ENCODE results near the gene TOR4A. TPM values are rescaled to one million over a fixed set of nuclear protein-coding genes. Genes with fewer than 3 reads are reported as not detected.

The TOR4A gene
- total and polyA plus RNA-seq, 2 experiments from 2014 or later, result 2.0 to 19.0 TPM

- Histone ChIP-seq H3K79me2 (replicated peaks; ENCODE audit: insufficient read depth) (peaks cover 3% of the 10 kb centered on the region; the same call in 1 of the 2 replicates), H3K9me2 (ENCODE audit: insufficient read depth) (no peaks in the 10 kb centered on the region), H3K4me3 (peak overlapping the region; percentile 62), H3K4me2 (peak overlapping the region; percentile 84), H4K20me1 (replicated peaks; ENCODE audit: insufficient read depth) (peaks cover 11% of the 10 kb centered on the region), H3K4me1 (ENCODE audit: insufficient read depth) (peaks cover 42% of the 10 kb centered on the region), H3K27me3 (ENCODE audit: insufficient read depth) (peaks cover 15% of the 10 kb centered on the region), H3K27ac (ENCODE audit: low read depth) (no peak overlapping the region), H3K36me3 (ENCODE audit: insufficient read depth) (no peaks in the 10 kb centered on the region), H3F3A (replicated peaks; ENCODE audit: low read depth) (peaks cover 21% of the 10 kb centered on the region), H2AFZ (no peak overlapping the region)
- H3K4me3 Mint-ChIP-seq, result peak overlapping the region; percentile 56
- peak; percentile 84 for DNase-seq (ENCODE audit: low spot score)
- no peak overlapping the region for H3K27ac Mint-ChIP-seq
- TF ChIP-seq ZNF331 (CRISPR knock-in tag; IDR thresholded peaks at IDR 0.05; ENCODE audit: low read depth), result no peak
- peak; percentile 33 to 39; a peak in 3 of 4 replicates for TF ChIP-seq CTCF (conservative IDR thresholded peaks at IDR 0.05; ENCODE audit: low read depth in 2 of 2)
- H3K27me3 Mint-ChIP-seq (ENCODE audit: insufficient read depth, low read depth, poor library complexity), result peaks cover 24% of the 10 kb centered on the region
- ATAC-seq, result peak; percentile 11
- H3K4me1 Mint-ChIP-seq, result peaks cover 44% of the 10 kb centered on the region
- H3K36me3 Mint-ChIP-seq (ENCODE audit: low read depth), result peaks cover 4% of the 10 kb centered on the region; the same call in 2 of the 3 replicates
- no peaks in the 10 kb centered on the region for H3K9me3 Mint-ChIP-seq
Observed at GRCh38 chr9:137302449-137303150, 25.1 kb downstream of the TOR4A start.

- H3K27ac Mint-ChIP-seq, result no peak overlapping the region
- DNase-seq (ENCODE audit: low spot score) (peak; percentile 70), ATAC-seq (no peak)
- peaks cover 18% of the 10 kb centered on the region for H3F3A ChIP-seq (replicated peaks; ENCODE audit: low read depth)
- peaks cover 37% of the 10 kb centered on the region for H3K4me1 ChIP-seq (ENCODE audit: insufficient read depth)
- H3K36me3 Mint-ChIP-seq (ENCODE audit: low read depth), result peaks cover 4% of the 10 kb centered on the region; the same call in 2 of the 3 replicates
- no peaks in the 10 kb centered on the region for H3K36me3 ChIP-seq (ENCODE audit: insufficient read depth)
- no peak overlapping the region for H2AFZ ChIP-seq
- no peaks in the 10 kb centered on the region for H3K9me2 ChIP-seq (ENCODE audit: insufficient read depth)
- H4K20me1 ChIP-seq (replicated peaks; ENCODE audit: insufficient read depth), result peaks cover 9% of the 10 kb centered on the region
- H3K27ac ChIP-seq (ENCODE audit: low read depth), result no peak overlapping the region
- peaks cover 40% of the 10 kb centered on the region for H3K4me1 Mint-ChIP-seq
- TF ChIP-seq ETS1 (IDR thresholded peaks at IDR 0.05), result no peak
- H3K27me3 ChIP-seq (ENCODE audit: insufficient read depth), result peaks cover 13% of the 10 kb centered on the region
- H3K4me2 ChIP-seq, result peak overlapping the region; percentile 84
- peak overlapping the region; percentile 62 for H3K4me3 ChIP-seq
- H3K27me3 Mint-ChIP-seq (ENCODE audit: insufficient read depth, low read depth, poor library complexity), result peaks cover 23% of the 10 kb centered on the region
- no peaks in the 10 kb centered on the region for H3K9me3 Mint-ChIP-seq
- H3K4me3 Mint-ChIP-seq, result peak overlapping the region; percentile 56
- peaks cover 3% of the 10 kb centered on the region; the same call in 1 of the 2 replicates for H3K79me2 ChIP-seq (replicated peaks; ENCODE audit: insufficient read depth)
Observed at GRCh38 chr9:137303151-137303892, 25.8 kb downstream of the TOR4A start.

GRCh38 chr9:137303893-137304382 lies 26.4 kb downstream of the TOR4A start:
- Histone ChIP-seq H3K9me2 (ENCODE audit: insufficient read depth) (no peaks in the 10 kb centered on the region), H4K20me1 (replicated peaks; ENCODE audit: insufficient read depth) (peaks cover 3% of the 10 kb centered on the region; the same call in 1 of the 2 replicates), H3K4me2 (no peak overlapping the region), H2AFZ (no peak overlapping the region), H3F3A (replicated peaks; ENCODE audit: low read depth) (peaks cover 12% of the 10 kb centered on the region), H3K27me3 (ENCODE audit: insufficient read depth) (peaks cover 13% of the 10 kb centered on the region), H3K36me3 (ENCODE audit: insufficient read depth) (no peaks in the 10 kb centered on the region), H3K27ac (ENCODE audit: low read depth) (no peak overlapping the region), H3K4me3 (no peak overlapping the region), H3K4me1 (ENCODE audit: insufficient read depth) (peaks cover 31% of the 10 kb centered on the region), H3K79me2 (replicated peaks; ENCODE audit: insufficient read depth) (peaks cover 3% of the 10 kb centered on the region; the same call in 1 of the 2 replicates)
- Mint-ChIP-seq H3K27me3 (ENCODE audit: insufficient read depth, low read depth, poor library complexity) (peaks cover 23% of the 10 kb centered on the region), H3K4me1 (peaks cover 34% of the 10 kb centered on the region), H3K27ac (no peak overlapping the region), H3K4me3 (no peak overlapping the region), H3K36me3 (ENCODE audit: low read depth) (peaks cover 4% of the 10 kb centered on the region; the same call in 2 of the 3 replicates), H3K9me3 (no peaks in the 10 kb centered on the region)
- DNase-seq (ENCODE audit: low spot score) (no peak), ATAC-seq (no peak)
- TF ChIP-seq JUNB (IDR thresholded peaks at IDR 0.05; ENCODE audit: unreplicated experiment), result no peak
- TF ChIP-seq NANOG (IDR thresholded peaks at IDR 0.05; ENCODE audit: borderline replicate concordance), result no peak
- no peak for TF ChIP-seq ETS1 (IDR thresholded peaks at IDR 0.05)

All from GM23338 (cell line).